Gastrocnemius medialis (tissue), 4 donors: ENCODE results near the gene FBLN1. TPM values are rescaled to one million over a fixed set of nuclear protein-coding genes. Genes with fewer than 3 reads are reported as not detected.
"Not testable (repeated sequence)": the region's sequence is repeated elsewhere in the genome, so short reads cannot be mapped to it uniquely, and the experiment has no call there.

ENCODE experiments used
- ATAC-seq, 2 donors: fragments of 150-250 bp; one replicate each; pipeline ENCODE4 v1.9.1; 2016
- DNase-seq, 2 donors: peaks; one replicate each; pipeline ENCODE4 v3.0.0-alpha.2; 2019
- H3K27ac ChIP-seq, 4 donors: fragments of 200-600 bp; sonication (generic); 1 replicate in 1 of 4; 2 replicates in 3 of 4; pipeline ENCODE4 v1.5.1; 2016 to 2018; ENCODE audit warnings: mild to moderate bottlenecking in 2 of 4, moderate library complexity in 1 of 4
- H3K27me3 ChIP-seq, 3 donors: fragments of 200-600 bp; sonication (generic) in 2 of 3; 1 replicate in 1 of 3; 2 replicates in 2 of 3; pipeline versions ENCODE4 v1.5.1 to v1.6.0; 2016 to 2019; ENCODE audit warnings: mild to moderate bottlenecking in 1 of 3, moderate library complexity in 1 of 3
- H3K36me3 ChIP-seq, 2 donors: fragments of 200-600 bp; sonication (generic) in 1 of 2; one replicate each; pipeline ENCODE4 v1.5.1; 2017 to 2018
- H3K4me1 ChIP-seq, 2 donors: fragments of 200-600 bp; sonication (generic) in 1 of 2; one replicate each; pipeline ENCODE4 v1.5.1; 2016 to 2017; ENCODE audit warnings: mild to moderate bottlenecking in 2 of 2
- H3K4me3 ChIP-seq, 4 donors: fragments of 200-600 bp; sonication (generic) in 3 of 4; 1 replicate in 1 of 4; 2 replicates in 3 of 4; pipeline ENCODE4 v1.5.1; 2016 to 2019; ENCODE audit warnings: mild to moderate bottlenecking in 2 of 4
- H3K9me3 ChIP-seq, 3 donors: fragments of 200-600 bp; sonication (generic) in 2 of 3; 1 replicate in 1 of 3; 2 replicates in 2 of 3; pipeline ENCODE4 v1.5.1; 2016 to 2019
- POLR2A ChIP-seq, 2 donors: fragments of 450-650 bp; IDR thresholded peaks; one replicate each; pipeline ENCODE4 v1.6.1; 2017; ENCODE audit warnings: antibody characterized with exemption in 2 of 2, mild to moderate bottlenecking in 2 of 2, moderate library complexity in 2 of 2
- in situ Hi-C, 4 donors: fragments of 200-750 bp; cut with MboI; loops; one replicate each; pipeline versions ENCODE4 v1.15.0 to v1.8.0; 2017; ENCODE audit warnings: low sequenced_read_pairs in 4 of 4
- intact Hi-C: fragments of 100-400 bp; cut with DNase I; formaldehyde crosslinking; loops from one replicate; pipeline ENCODE4 v1.15.1; 2023; ENCODE audit warnings: low total_unique reads
- total RNA-seq, 4 donors: library from RNA; depleted of rRNA; stranded (reverse); fragments of >200 nt; gene quantifications; one replicate each; pipeline versions ENCODE4 v1.1.0 to v1.2.3, GENCODE V29; 2016
- TF ChIP-seq, protein P1 (sequence below), 5 experiments: fragments of 450-650 bp in 3 of 5; fragments of 200-600 bp in 2 of 5; sonication (generic) in 2 of 5; IDR thresholded peaks in 4 of 5; conservative IDR thresholded peaks in 1 of 5; 1 replicate in 4 of 5; 2 replicates in 1 of 5; pipeline ENCODE4 v1.5.1; 2016 to 2019; ENCODE audit warnings: antibody characterized with exemption in 5 of 5, mild to moderate bottlenecking in 3 of 5, moderate library complexity in 3 of 5

FBLN1 gene
- total RNA-seq, 4 donors from 2014 or later, result 12.5 to 37.1 (median 19.2) TPM

DNA sequence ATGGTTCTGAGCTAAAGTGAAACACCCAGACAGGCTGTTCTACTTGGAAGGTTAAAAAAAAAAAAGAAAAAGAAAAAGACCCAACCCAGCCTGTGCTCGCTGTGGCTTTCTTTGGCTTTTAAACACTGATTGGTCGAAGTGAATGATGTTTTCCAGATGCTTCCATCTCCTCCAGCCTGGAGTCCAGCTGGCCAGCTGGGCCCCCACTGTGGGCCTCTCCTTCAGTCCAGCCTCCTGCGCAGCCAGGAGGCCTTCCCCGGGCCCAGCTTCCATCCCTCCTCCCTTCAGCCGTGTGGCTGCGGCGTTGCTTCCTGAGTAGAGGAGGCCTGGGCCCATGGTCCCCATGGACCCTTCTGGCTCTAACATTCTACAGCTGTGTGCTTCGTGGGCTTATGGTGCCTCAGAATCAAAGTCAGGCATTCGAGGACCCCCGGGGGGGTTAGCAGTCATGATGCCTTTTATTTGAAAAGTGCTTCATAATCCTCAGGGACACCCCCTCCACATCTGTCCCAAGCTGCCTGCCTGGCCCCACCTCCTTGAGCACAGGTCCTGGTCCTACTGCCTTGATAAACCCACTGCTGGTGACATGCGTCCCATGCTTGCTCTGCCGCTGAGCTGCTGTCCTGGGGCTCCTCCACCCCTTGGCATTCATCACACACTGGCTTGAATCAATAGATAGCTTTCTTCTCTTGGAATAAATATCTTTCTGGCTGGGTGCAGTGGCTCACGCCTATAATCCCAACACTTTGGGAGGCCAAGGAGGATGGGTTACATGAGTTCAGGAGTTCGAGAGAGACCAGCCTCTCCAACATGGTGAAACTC, 42.2 kb upstream of the FBLN1 start:
- Histone ChIP-seq H3K36me3 (no peaks in the 10 kb centered on the region), H3K27ac (peak overlapping the region; percentile 35 to 57 (median 40)), H3K27me3 (no peaks in the 10 kb centered on the region), H3K9me3 (no peaks in the 10 kb centered on the region), H3K4me1 (peaks cover 0 to 3% of the 10 kb centered on the region in 2 donors), H3K4me3 (no peak overlapping the region)
- in situ Hi-C loops, result no loop called here
- DNase-seq, result peak; percentile 36 to 64
- TF ChIP-seq, protein P1, sequence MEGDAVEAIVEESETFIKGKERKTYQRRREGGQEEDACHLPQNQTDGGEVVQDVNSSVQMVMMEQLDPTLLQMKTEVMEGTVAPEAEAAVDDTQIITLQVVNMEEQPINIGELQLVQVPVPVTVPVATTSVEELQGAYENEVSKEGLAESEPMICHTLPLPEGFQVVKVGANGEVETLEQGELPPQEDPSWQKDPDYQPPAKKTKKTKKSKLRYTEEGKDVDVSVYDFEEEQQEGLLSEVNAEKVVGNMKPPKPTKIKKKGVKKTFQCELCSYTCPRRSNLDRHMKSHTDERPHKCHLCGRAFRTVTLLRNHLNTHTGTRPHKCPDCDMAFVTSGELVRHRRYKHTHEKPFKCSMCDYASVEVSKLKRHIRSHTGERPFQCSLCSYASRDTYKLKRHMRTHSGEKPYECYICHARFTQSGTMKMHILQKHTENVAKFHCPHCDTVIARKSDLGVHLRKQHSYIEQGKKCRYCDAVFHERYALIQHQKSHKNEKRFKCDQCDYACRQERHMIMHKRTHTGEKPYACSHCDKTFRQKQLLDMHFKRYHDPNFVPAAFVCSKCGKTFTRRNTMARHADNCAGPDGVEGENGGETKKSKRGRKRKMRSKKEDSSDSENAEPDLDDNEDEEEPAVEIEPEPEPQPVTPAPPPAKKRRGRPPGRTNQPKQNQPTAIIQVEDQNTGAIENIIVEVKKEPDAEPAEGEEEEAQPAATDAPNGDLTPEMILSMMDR (IDR thresholded peaks at IDR 0.05 in 4 of 5, conservative IDR thresholded peaks at IDR 0.05 in 1 of 5), result no peak
- peak; percentile 83 to 93 for ATAC-seq
- intact Hi-C loops, result no loop called here

DNA sequence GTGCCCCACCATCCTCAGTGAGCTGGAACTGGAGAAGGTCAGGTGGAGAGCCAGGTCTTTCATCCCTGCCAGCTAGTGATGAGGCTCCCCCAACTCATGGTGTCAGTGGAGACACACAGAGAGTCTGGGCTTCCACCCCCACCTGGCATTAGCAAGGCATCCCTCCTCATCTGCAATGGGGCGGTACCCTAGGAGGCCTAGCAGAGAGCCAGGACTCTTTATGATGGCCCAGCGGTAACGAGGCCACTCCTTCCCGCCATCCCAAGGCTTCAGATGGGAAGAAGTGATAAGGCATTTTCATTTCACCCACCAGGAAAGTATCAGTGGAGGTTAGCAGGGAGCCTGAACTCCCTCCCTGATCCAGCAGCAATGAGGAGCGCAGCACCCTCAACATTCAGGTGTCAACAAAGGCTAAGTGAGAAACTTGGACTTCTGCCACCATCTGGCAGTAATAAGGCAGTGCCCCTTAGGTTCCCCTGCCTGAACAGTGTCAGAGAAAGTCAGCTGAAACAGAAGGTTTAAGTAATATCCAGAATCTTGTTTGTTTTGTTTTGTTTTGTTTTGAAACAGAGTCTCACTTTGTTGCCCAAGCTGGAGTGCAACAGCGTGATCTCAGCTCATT, 40.5 kb upstream of the FBLN1 start:
- H3K27me3 ChIP-seq, result no peaks in the 10 kb centered on the region
- DNase-seq, result no peak
- H3K9me3 ChIP-seq, result no peaks in the 10 kb centered on the region
- no peak overlapping the region for H3K27ac ChIP-seq
- intact Hi-C loops (no loop called here), in situ Hi-C loops (no loop called here)
- H3K4me3 ChIP-seq, result no peak overlapping the region
- no peaks in the 10 kb centered on the region for H3K36me3 ChIP-seq
- H3K4me1 ChIP-seq, result peaks cover 0 to 3% of the 10 kb centered on the region in 2 donors
- TF ChIP-seq POLR2A (IDR thresholded peaks at IDR 0.05), result no peak
- TF ChIP-seq, protein P1 (IDR thresholded peaks at IDR 0.05 in 4 of 5, conservative IDR thresholded peaks at IDR 0.05 in 1 of 5), result no peak
- ATAC-seq, result no peak

DNA sequence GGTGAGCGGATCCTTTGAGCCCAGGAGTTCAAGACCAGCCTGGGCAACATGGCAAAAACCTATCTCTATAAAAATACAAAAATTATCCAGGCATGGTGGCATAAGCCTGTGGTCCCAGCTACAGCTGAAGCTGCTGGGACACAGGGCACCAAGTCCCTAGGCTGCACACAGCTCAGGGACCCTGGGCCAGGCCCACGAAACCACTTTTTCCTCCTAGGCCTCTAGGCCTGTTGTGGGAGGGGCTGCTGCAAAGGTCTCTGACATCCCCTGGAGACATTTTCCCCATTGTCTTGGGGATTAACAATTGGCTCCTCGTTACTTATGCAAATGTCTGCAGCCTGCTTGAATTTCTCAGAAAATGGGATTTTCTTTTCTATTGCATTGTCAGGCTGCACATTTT, 39.0 kb upstream of the FBLN1 start:
- DNase-seq, ATAC-seq, in situ Hi-C loops: not testable (repeated sequence)

DNA sequence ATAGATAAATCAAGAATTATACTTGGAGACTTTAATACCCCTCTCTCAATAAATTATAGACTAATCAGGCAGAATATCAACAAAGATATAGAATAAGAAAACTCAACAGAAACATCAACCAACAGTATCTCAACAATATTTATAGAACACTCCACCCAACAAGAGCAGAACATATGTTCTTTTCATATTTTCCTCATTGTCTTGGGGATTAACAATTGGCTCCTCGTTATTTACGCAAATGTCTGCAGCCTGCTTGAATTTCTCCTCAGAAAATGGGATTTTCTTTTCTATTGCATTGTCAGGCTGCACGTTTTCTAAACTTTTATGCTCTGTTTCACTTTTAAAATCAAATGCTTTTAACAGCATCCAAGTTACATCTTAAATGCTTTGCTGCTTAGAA, 37.0 kb upstream of the FBLN1 start:
- Histone ChIP-seq H3K27ac (no peak overlapping the region), H3K27me3 (no peaks in the 10 kb centered on the region), H3K36me3 (no peaks in the 10 kb centered on the region), H3K4me1 (peaks cover 0 to 3% of the 10 kb centered on the region in 2 donors), H3K4me3 (no peak overlapping the region), H3K9me3 (no peaks in the 10 kb centered on the region)
- in situ Hi-C loops, result no loop called here
- ATAC-seq, result no peak
- intact Hi-C loops, result no loop called here
- no peak for DNase-seq
- TF ChIP-seq, protein P1 (IDR thresholded peaks at IDR 0.05 in 4 of 5, conservative IDR thresholded peaks at IDR 0.05 in 1 of 5), result no peak
- no peak for TF ChIP-seq POLR2A (IDR thresholded peaks at IDR 0.05)

More for the DNA sequence above, 39.0 kb upstream of the FBLN1 start:
- H3K4me1 ChIP-seq, H3K9me3 ChIP-seq, H3K36me3 ChIP-seq, H3K4me3 ChIP-seq, H3K27ac ChIP-seq, intact Hi-C loops, H3K27me3 ChIP-seq: not testable (repeated sequence)

DNA sequence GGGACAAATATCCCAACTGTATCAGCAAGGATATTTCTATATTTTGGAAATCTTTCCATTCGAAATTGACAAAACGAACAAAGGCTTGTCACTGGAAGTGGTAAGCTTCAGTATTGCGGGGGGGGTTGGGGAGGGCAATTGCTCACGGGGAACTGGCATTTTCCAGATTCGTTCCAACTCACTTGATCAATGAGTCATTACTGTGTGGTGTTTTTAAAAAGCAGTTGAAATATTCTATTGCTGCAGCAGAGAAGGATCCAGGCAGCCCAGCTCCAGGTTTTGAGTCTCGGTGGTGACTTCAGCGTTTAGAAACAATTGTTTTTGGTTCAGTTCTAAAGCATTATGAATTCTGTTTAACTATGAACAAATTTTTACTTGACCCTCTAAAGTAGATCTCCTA, 33.8 kb upstream of the FBLN1 start:
- Histone ChIP-seq H3K4me1 (no peaks in the 10 kb centered on the region), H3K9me3 (no peaks in the 10 kb centered on the region), H3K4me3 (no peak overlapping the region), H3K36me3 (no peaks in the 10 kb centered on the region), H3K27ac (no peak overlapping the region), H3K27me3 (no peaks in the 10 kb centered on the region)
- in situ Hi-C loops, result no loop called here
- ATAC-seq (no peak), DNase-seq (no peak)
- TF ChIP-seq, protein P1 (IDR thresholded peaks at IDR 0.05 in 4 of 5, conservative IDR thresholded peaks at IDR 0.05 in 1 of 5), result no peak
- TF ChIP-seq POLR2A (IDR thresholded peaks at IDR 0.05), result no peak
- intact Hi-C loops, result no loop called here
